Measurements from ENCODE around the gene PCDH15. TPM values are rescaled to one million over a fixed set of nuclear protein-coding genes. Genes with fewer than 3 reads are reported as not detected.
A peak's percentile ranks its signal among the peaks of the same experiment; 100 is the strongest.

PCDH15 gene
- total and polyA plus RNA-seq, 2 experiments from 2014 or later: 0.29 to 0.66 TPM

- DNase-seq (ENCODE audit: low spot score) (peak; percentile 2), ATAC-seq (no peak)
- Mint-ChIP-seq H3K4me3 (no peak overlapping the region), H3K4me1 (peaks cover 2% of the 10 kb centered on the region; the same call in 1 of the 3 replicates), H3K9me3 (no peaks in the 10 kb centered on the region), H3K36me3 (ENCODE audit: low read depth) (no peaks in the 10 kb centered on the region), H3K27ac (no peak overlapping the region), H3K27me3 (ENCODE audit: insufficient read depth, low read depth, poor library complexity) (peaks cover 2% of the 10 kb centered on the region)
- H3K27ac ChIP-seq (ENCODE audit: low read depth): no peak overlapping the region
- no peak overlapping the region for H3K4me3 ChIP-seq
- H3K36me3 ChIP-seq (ENCODE audit: insufficient read depth): no peaks in the 10 kb centered on the region
- H2AFZ ChIP-seq: no peak overlapping the region
- TF ChIP-seq EZH2phosphoT487 (IDR thresholded peaks at IDR 0.05; ENCODE audit: unreplicated experiment): no peak
- TF ChIP-seq ZNF114 (CRISPR knock-in tag; IDR thresholded peaks at IDR 0.05): no peak
- TF ChIP-seq EZH2 (IDR thresholded peaks at IDR 0.05; ENCODE audit: low read depth, unreplicated experiment): no peak
- TF ChIP-seq ZNF331 (CRISPR knock-in tag; IDR thresholded peaks at IDR 0.05; ENCODE audit: low read depth): no peak
- TF ChIP-seq STAT1 (IDR thresholded peaks at IDR 0.05; ENCODE audit: unreplicated experiment): no peak
- TF ChIP-seq ETS1 (IDR thresholded peaks at IDR 0.05): no peak
- TF ChIP-seq NANOG (IDR thresholded peaks at IDR 0.05; ENCODE audit: borderline replicate concordance): no peak
- no peak for TF ChIP-seq JUNB (IDR thresholded peaks at IDR 0.05; ENCODE audit: unreplicated experiment)
- no peak for TF ChIP-seq POLR2AphosphoS5 (IDR thresholded peaks at IDR 0.05; ENCODE audit: low read depth)
- TF ChIP-seq REST (IDR thresholded peaks at IDR 0.05; ENCODE audit: unreplicated experiment): no peak
- no peak for TF ChIP-seq ZNF462 (CRISPR knock-in tag; IDR thresholded peaks at IDR 0.05)
- TF ChIP-seq CREB1 (CRISPR knock-in tag; IDR thresholded peaks at IDR 0.05; ENCODE audit: low read depth): no peak
- TF ChIP-seq CTCF (conservative IDR thresholded peaks at IDR 0.05; ENCODE audit: low read depth in 2 of 2): no peak
- H3K9me2 ChIP-seq (ENCODE audit: insufficient read depth): no peaks in the 10 kb centered on the region
- H3K79me2 ChIP-seq (replicated peaks; ENCODE audit: insufficient read depth): no peaks in the 10 kb centered on the region
- H3K4me2 ChIP-seq: no peak overlapping the region
- no peaks in the 10 kb centered on the region for H3K4me1 ChIP-seq (ENCODE audit: insufficient read depth)
- no peaks in the 10 kb centered on the region for H3K27me3 ChIP-seq (ENCODE audit: insufficient read depth)
- H3F3A ChIP-seq (replicated peaks; ENCODE audit: low read depth): no peaks in the 10 kb centered on the region
- H4K20me1 ChIP-seq (replicated peaks; ENCODE audit: insufficient read depth): no peaks in the 10 kb centered on the region
These were observed 42.2 kb downstream of the PCDH15 start for GRCh38 chr10:54758791-54759190.
